ENCODE results near the gene ZNF778. TPM values are rescaled to one million over a fixed set of nuclear protein-coding genes. Genes with fewer than 3 reads are reported as not detected.

ZNF778 gene
- total RNA-seq, 4 donors from 2014 or later = 11.2 to 17.2 (median 13.9) TPM

- H3K4me3 ChIP-seq = no peak overlapping the region
- TF ChIP-seq POLR2AphosphoS5 (IDR thresholded peaks at IDR 0.05) (no peak), CTCF (IDR thresholded peaks at IDR 0.05) (no peak), EP300 (IDR thresholded peaks at IDR 0.05) (no peak), POLR2A (IDR thresholded peaks at IDR 0.05; ENCODE audit: low read depth) (no peak)
- intact Hi-C loops (cut with DNase I) = no loop called here
- H3K27ac ChIP-seq (replicated peaks in 1 of 4) = no peak overlapping the region
- 92% methylated on average over 28 of the region's 39 CpGs for WGBS
- no peaks in the 10 kb centered on the region for H3K4me1 ChIP-seq
- H3K27me3 ChIP-seq = no peaks in the 10 kb centered on the region
- no peaks in the 10 kb centered on the region for H3K9me3 ChIP-seq
- peaks cover 35 to 96% (median 93%) of the 10 kb centered on the region in 4 donors for H3K36me3 ChIP-seq
- DNase-seq (ENCODE audit: extremely low spot score) = no peak
These were observed 58.6 kb downstream of the ZNF778 start for GRCh38 chr16:89275837-89276720.

GRCh38 chr16:89277049-89277448 lies 59.5 kb downstream of the ZNF778 start:
- H3K4me1 ChIP-seq = no peaks in the 10 kb centered on the region
- peaks cover 34 to 96% (median 94%) of the 10 kb centered on the region in 4 donors for H3K36me3 ChIP-seq
- no peak for DNase-seq (ENCODE audit: extremely low spot score)
- intact Hi-C loops (cut with DNase I) = no loop called here
- 84% methylated on average over 9 of the region's 9 CpGs for WGBS
- TF ChIP-seq POLR2A (IDR thresholded peaks at IDR 0.05; ENCODE audit: low read depth) = no peak
- TF ChIP-seq POLR2AphosphoS5 (IDR thresholded peaks at IDR 0.05) = no peak
- TF ChIP-seq EP300 (IDR thresholded peaks at IDR 0.05) = no peak
- TF ChIP-seq CTCF (IDR thresholded peaks at IDR 0.05) = no peak
- H3K27me3 ChIP-seq = no peaks in the 10 kb centered on the region
- H3K9me3 ChIP-seq = no peaks in the 10 kb centered on the region
- no peak overlapping the region for H3K27ac ChIP-seq (replicated peaks in 1 of 4)
- no peak overlapping the region for H3K4me3 ChIP-seq

GRCh38 chr16:89277641-89278341 lies 60.3 kb downstream of the ZNF778 start:
- no peak for DNase-seq (ENCODE audit: extremely low spot score)
- Histone ChIP-seq H3K4me1 (no peaks in the 10 kb centered on the region), H3K4me3 (no peak overlapping the region), H3K36me3 (peaks cover 31 to 96% (median 91%) of the 10 kb centered on the region in 4 donors), H3K27ac (replicated peaks in 1 of 4) (no peak overlapping the region), H3K9me3 (no peaks in the 10 kb centered on the region), H3K27me3 (no peaks in the 10 kb centered on the region)
- intact Hi-C loops (cut with DNase I) = no loop called here
- TF ChIP-seq POLR2AphosphoS5 (IDR thresholded peaks at IDR 0.05) = no peak
- TF ChIP-seq POLR2A (IDR thresholded peaks at IDR 0.05; ENCODE audit: low read depth) = no peak
- TF ChIP-seq CTCF (IDR thresholded peaks at IDR 0.05) = no peak
- TF ChIP-seq EP300 (IDR thresholded peaks at IDR 0.05) = no peak
- WGBS = 93% methylated on average over 30 of the region's 33 CpGs

- Histone ChIP-seq H3K4me3 (no peak overlapping the region), H3K9me3 (no peaks in the 10 kb centered on the region), H3K27me3 (no peaks in the 10 kb centered on the region), H3K27ac (replicated peaks in 1 of 4) (no peak overlapping the region), H3K36me3 (peaks cover 26 to 96% (median 88%) of the 10 kb centered on the region in 4 donors), H3K4me1 (no peaks in the 10 kb centered on the region)
- WGBS = 86% methylated on average over 36 of the region's 36 CpGs
- no peak for DNase-seq (ENCODE audit: extremely low spot score)
- TF ChIP-seq POLR2A (IDR thresholded peaks at IDR 0.05; ENCODE audit: low read depth) (no peak), POLR2AphosphoS5 (IDR thresholded peaks at IDR 0.05) (no peak), EP300 (IDR thresholded peaks at IDR 0.05) (no peak), CTCF (IDR thresholded peaks at IDR 0.05) (no peak)
- intact Hi-C loops (cut with DNase I) = no loop called here
These were observed 61.1 kb downstream of the ZNF778 start for GRCh38 chr16:89278441-89279240.

Measured in esophagus muscularis mucosa (tissue), 4 donors.